ENCODE data around the gene LEPR. TPM values are rescaled to one million over a fixed set of nuclear protein-coding genes. Genes with fewer than 3 reads are reported as not detected.
"Not testable (repeated sequence)": the region's sequence is repeated elsewhere in the genome, so short reads cannot be mapped to it uniquely, and the experiment has no call there.

LEPR gene
- total RNA-seq, 1 experiment from 2014 or later, result 1.6 TPM

GRCh38 chr1:65458730-65459396 is 38.4 kb downstream of the LEPR start:
- TF ChIP-seq CTCF (conservative IDR thresholded peaks at IDR 0.05; ENCODE audit: low read depth, low read length), result no peak
- TF ChIP-seq EZH2 (IDR thresholded peaks at IDR 0.05; ENCODE audit: borderline replicate concordance, low read depth, low read length, poor library complexity, severe bottlenecking), result no peak
- ChIA-PET CTCF (interaction anchor here (0.7 to 1.1 kb wide), 2 partner anchors 30 to 229 kb away, joined by 3 to 4 read pairs; no protein-coding TSS in a partner anchor), POLR2A (ENCODE audit: low non-redundant PET) (interaction anchor here (0.6 kb wide), 1 partner anchor 32 kb away, joined by 3 read pairs; no protein-coding TSS in a partner anchor)
- Histone ChIP-seq H3K27ac (ENCODE audit: low read depth, low read length, poor library complexity, severe bottlenecking) (no peak overlapping the region), H3K27me3 (replicated peaks; ENCODE audit: insufficient read depth, low read depth, low read length, poor library complexity) (no peaks in the 10 kb centered on the region), H3K4me1 (ENCODE audit: insufficient read depth, low read length, poor library complexity, severe bottlenecking) (no peaks in the 10 kb centered on the region), H3K4me3 (ENCODE audit: low read depth, low read length, poor library complexity, severe bottlenecking) (no peak overlapping the region), H3K9me3 (ENCODE audit: low read depth, low read length, poor library complexity, severe bottlenecking) (no peaks in the 10 kb centered on the region), H3K36me3 (ENCODE audit: insufficient read depth, low read length, poor library complexity, severe bottlenecking) (no peaks in the 10 kb centered on the region)
- intact Hi-C loops (cut with micrococcal nuclease; ENCODE audit: unreplicated experiment), result no loop called here
- DNase-seq (ENCODE audit: low spot score), result no peak
- no TSS peak for BruUV-seq (replicated peaks)

GRCh38 chr1:65459397-65459768 is 38.9 kb downstream of the LEPR start:
- POLR2A ChIA-PET (ENCODE audit: low non-redundant PET), result interaction anchor here (0.6 kb wide), 1 partner anchor 32 kb away, joined by 3 read pairs; no protein-coding TSS in a partner anchor
- H3K4me1 ChIP-seq (ENCODE audit: insufficient read depth, low read length, poor library complexity, severe bottlenecking), result no peaks in the 10 kb centered on the region
- H3K27ac ChIP-seq (ENCODE audit: low read depth, low read length, poor library complexity, severe bottlenecking), result no peak overlapping the region
- CTCF ChIA-PET, result interaction anchor here (0.7 to 1.1 kb wide), 2 partner anchors 30 to 228 kb away, joined by 3 to 4 read pairs; no protein-coding TSS in a partner anchor
- TF ChIP-seq CTCF (conservative IDR thresholded peaks at IDR 0.05; ENCODE audit: low read depth, low read length) (peak; percentile 63), EZH2 (IDR thresholded peaks at IDR 0.05; ENCODE audit: borderline replicate concordance, low read depth, low read length, poor library complexity, severe bottlenecking) (no peak)
- H3K36me3 ChIP-seq (ENCODE audit: insufficient read depth, low read length, poor library complexity, severe bottlenecking), result no peaks in the 10 kb centered on the region
- intact Hi-C loops (cut with micrococcal nuclease; ENCODE audit: unreplicated experiment), result no loop called here
- DNase-seq (ENCODE audit: low spot score), result peak; percentile 40
- H3K9me3 ChIP-seq (ENCODE audit: low read depth, low read length, poor library complexity, severe bottlenecking), result no peaks in the 10 kb centered on the region
- H3K4me3 ChIP-seq (ENCODE audit: low read depth, low read length, poor library complexity, severe bottlenecking), result no peak overlapping the region
- H3K27me3 ChIP-seq (replicated peaks; ENCODE audit: insufficient read depth, low read depth, low read length, poor library complexity), result no peaks in the 10 kb centered on the region
- BruUV-seq (replicated peaks), result no TSS peak

- H3K9me3 ChIP-seq (ENCODE audit: low read depth, low read length, poor library complexity, severe bottlenecking); H3K27me3 ChIP-seq (replicated peaks; ENCODE audit: insufficient read depth, low read depth, low read length, poor library complexity); H3K27ac ChIP-seq (ENCODE audit: low read depth, low read length, poor library complexity, severe bottlenecking); intact Hi-C loops (cut with micrococcal nuclease; ENCODE audit: unreplicated experiment); H3K4me3 ChIP-seq (ENCODE audit: low read depth, low read length, poor library complexity, severe bottlenecking); CTCF ChIA-PET; POLR2A ChIA-PET (ENCODE audit: low non-redundant PET); H3K36me3 ChIP-seq (ENCODE audit: insufficient read depth, low read length, poor library complexity, severe bottlenecking); BruUV-seq (replicated peaks); DNase-seq (ENCODE audit: low spot score): not testable (repeated sequence)
- H3K4me1 ChIP-seq (ENCODE audit: insufficient read depth, low read length, poor library complexity, severe bottlenecking), result peaks cover 14% of the 10 kb centered on the region
Observed at GRCh38 chr1:65465837-65466236, 45.4 kb downstream of the LEPR start.

GRCh38 chr1:65467536-65467935 is 47.1 kb downstream of the LEPR start:
- TF ChIP-seq CTCF (conservative IDR thresholded peaks at IDR 0.05; ENCODE audit: low read depth, low read length) (no peak), EZH2 (IDR thresholded peaks at IDR 0.05; ENCODE audit: borderline replicate concordance, low read depth, low read length, poor library complexity, severe bottlenecking) (no peak)
- Histone ChIP-seq H3K36me3 (ENCODE audit: insufficient read depth, low read length, poor library complexity, severe bottlenecking) (no peaks in the 10 kb centered on the region), H3K4me1 (ENCODE audit: insufficient read depth, low read length, poor library complexity, severe bottlenecking) (peaks cover 20% of the 10 kb centered on the region), H3K4me3 (ENCODE audit: low read depth, low read length, poor library complexity, severe bottlenecking) (no peak overlapping the region), H3K27ac (ENCODE audit: low read depth, low read length, poor library complexity, severe bottlenecking) (no peak overlapping the region), H3K27me3 (replicated peaks; ENCODE audit: insufficient read depth, low read depth, low read length, poor library complexity) (no peaks in the 10 kb centered on the region), H3K9me3 (ENCODE audit: low read depth, low read length, poor library complexity, severe bottlenecking) (no peaks in the 10 kb centered on the region)
- intact Hi-C loops (cut with micrococcal nuclease; ENCODE audit: unreplicated experiment), result no loop called here
- no peak for DNase-seq (ENCODE audit: low spot score)
- ChIA-PET CTCF (no interaction called here), POLR2A (ENCODE audit: low non-redundant PET) (no interaction called here)
- BruUV-seq (replicated peaks), result no TSS peak

Measured in A673 (cell line).